ENCODE data around the gene ADPRH. TPM values are rescaled to one million over a fixed set of nuclear protein-coding genes. Genes with fewer than 3 reads are reported as not detected.
"Not testable (repeated sequence)": the region's sequence is repeated elsewhere in the genome, so short reads cannot be mapped to it uniquely, and the experiment has no call there.

Gene ADPRH
- total RNA-seq, 4 donors from 2014 or later: 10.4 to 17.8 (median 14.1) TPM

GRCh38 chr3:119558626-119559317 is 20.5 kb upstream of the ADPRH start:
- TF ChIP-seq EP300 (IDR thresholded peaks at IDR 0.05) (no peak), POLR2A (IDR thresholded peaks at IDR 0.05; ENCODE audit: low read depth) (no peak), CTCF (IDR thresholded peaks at IDR 0.05) (no peak), POLR2AphosphoS5 (IDR thresholded peaks at IDR 0.05) (no peak)
- intact Hi-C loops (cut with DNase I): no loop called here
- no peak for DNase-seq (ENCODE audit: extremely low spot score)
- Histone ChIP-seq H3K4me1 (peaks cover 0 to 5% (median 0%) of the 10 kb centered on the region in 4 donors), H3K27me3 (no peaks in the 10 kb centered on the region), H3K36me3 (no peaks in the 10 kb centered on the region), H3K4me3 (no peak overlapping the region), H3K27ac (replicated peaks in 1 of 4) (no peak overlapping the region), H3K9me3 (no peaks in the 10 kb centered on the region)
- WGBS: 95% methylated on average over 9 of the region's 9 CpGs

GRCh38 chr3:119559441-119559963 is 19.8 kb upstream of the ADPRH start, which contains the start of gene CD80:
Gene CD80, minus strand, starts transcription at chr3:119559614. Its CDS starts 1,886 bp downstream, at chr3:119557728.
- WGBS: 35% methylated on average over 3 of the region's 7 CpGs
- Histone ChIP-seq H3K36me3 (no peaks in the 10 kb centered on the region), H3K27ac (replicated peaks in 1 of 4) (no peak within 1 kb of the TSS), H3K4me1 (peaks cover 0 to 5% (median 0%) of the 10 kb centered on the region in 4 donors), H3K27me3 (no peaks in the 10 kb centered on the region), H3K4me3 (no peak within 1 kb of the TSS), H3K9me3 (no peaks in the 10 kb centered on the region)
- intact Hi-C loops (cut with DNase I): no loop called here
- no peak for DNase-seq (ENCODE audit: extremely low spot score)
- peak; percentile 14 to 25 (median 21) for TF ChIP-seq CTCF (IDR thresholded peaks at IDR 0.05)
- no peak for TF ChIP-seq POLR2AphosphoS5 (IDR thresholded peaks at IDR 0.05)

GRCh38 chr3:119560160-119560559 is 19.1 kb upstream of the ADPRH start:
- DNase-seq (ENCODE audit: extremely low spot score): no peak
- no peak for TF ChIP-seq EP300 (IDR thresholded peaks at IDR 0.05)
- no peak for TF ChIP-seq POLR2A (IDR thresholded peaks at IDR 0.05; ENCODE audit: low read depth)
- no peak for TF ChIP-seq CTCF (IDR thresholded peaks at IDR 0.05)
- TF ChIP-seq POLR2AphosphoS5 (IDR thresholded peaks at IDR 0.05): no peak
- H3K27ac ChIP-seq (replicated peaks in 1 of 4): no peak overlapping the region
- no peaks in the 10 kb centered on the region for H3K9me3 ChIP-seq
- H3K4me3 ChIP-seq: no peak overlapping the region
- 94% methylated on average over 4 of the region's 5 CpGs for WGBS
- H3K4me1 ChIP-seq: peaks cover 0 to 5% (median 0%) of the 10 kb centered on the region in 4 donors
- H3K36me3 ChIP-seq: no peaks in the 10 kb centered on the region
- no peaks in the 10 kb centered on the region for H3K27me3 ChIP-seq
- intact Hi-C loops (cut with DNase I): no loop called here

- no peak for TF ChIP-seq EP300 (IDR thresholded peaks at IDR 0.05)
- TF ChIP-seq POLR2A (IDR thresholded peaks at IDR 0.05; ENCODE audit: low read depth): no peak
- no peaks in the 10 kb centered on the region for H3K27me3 ChIP-seq
- H3K4me3 ChIP-seq: no peak overlapping the region
- peaks cover 0 to 5% (median 0%) of the 10 kb centered on the region in 4 donors for H3K4me1 ChIP-seq
- no peaks in the 10 kb centered on the region for H3K36me3 ChIP-seq
- intact Hi-C loops (cut with DNase I): no loop called here
- 58% methylated on average over 6 of the region's 6 CpGs for WGBS
- no peak for DNase-seq (ENCODE audit: extremely low spot score)
- no peaks in the 10 kb centered on the region for H3K9me3 ChIP-seq
- H3K27ac ChIP-seq (replicated peaks in 1 of 4): no peak overlapping the region
Measured at GRCh38 chr3:119562307-119562961, 16.9 kb upstream of the ADPRH start.

- DNase-seq (ENCODE audit: extremely low spot score); H3K4me1 ChIP-seq; H3K4me3 ChIP-seq; H3K36me3 ChIP-seq; H3K9me3 ChIP-seq; H3K27me3 ChIP-seq; intact Hi-C loops (cut with DNase I); H3K27ac ChIP-seq (replicated peaks in 1 of 4): not testable (repeated sequence)
- 96% methylated on average over 2 of the region's 2 CpGs for WGBS
Measured at GRCh38 chr3:119563334-119563733, 16.0 kb upstream of the ADPRH start.

All from esophagus muscularis mucosa (tissue), 4 donors.